GM12891 (cell line): Measurements from ENCODE around the gene SLC12A7.

Source experiments
- DNase-seq: peaks from one replicate; pipeline ENCODE4 v3.0.0; 2011; ENCODE audit warnings: low spot score; ENCODE audit not compliant: insufficient read length
- FAIRE-seq: peaks from 2 replicates; lab custom pipeline; 2011; peaks lifted over from hg19 to GRCh38; lab: Jason Lieb, UNC
- PAX5 ChIP-seq: IDR thresholded peaks from 2 replicates; pipeline ENCODE4 v1.6.1; 2011; ENCODE audit warnings: low read length, moderate library complexity, mild to moderate bottlenecking; ENCODE audit not compliant: insufficient read depth, severe bottlenecking
- POLR2A ChIP-seq: IDR thresholded peaks from 2 replicates; pipeline ENCODE4 v1.6.1; 2011; ENCODE audit warnings: low read depth, low read length, control low read depth
- POLR2AphosphoS5 ChIP-seq: IDR thresholded peaks from 2 replicates; pipeline ENCODE4 v1.6.1; 2011; ENCODE audit warnings: low read depth, low read length, control low read depth
- POU2F2 ChIP-seq: IDR thresholded peaks from 2 replicates; pipeline ENCODE4 v1.6.1; 2011; ENCODE audit warnings: low read depth, mild to moderate bottlenecking, control low read depth, low read length, moderate library complexity
- SPI1 ChIP-seq: IDR thresholded peaks from 2 replicates; pipeline ENCODE4 v1.6.1; 2011; ENCODE audit warnings: low read depth, low read length, control low read depth
- TAF1 ChIP-seq: IDR thresholded peaks from 2 replicates; pipeline ENCODE4 v1.6.1; 2011; ENCODE audit warnings: low read depth, low read length, control low read depth

The SLC12A7 gene

DNA sequence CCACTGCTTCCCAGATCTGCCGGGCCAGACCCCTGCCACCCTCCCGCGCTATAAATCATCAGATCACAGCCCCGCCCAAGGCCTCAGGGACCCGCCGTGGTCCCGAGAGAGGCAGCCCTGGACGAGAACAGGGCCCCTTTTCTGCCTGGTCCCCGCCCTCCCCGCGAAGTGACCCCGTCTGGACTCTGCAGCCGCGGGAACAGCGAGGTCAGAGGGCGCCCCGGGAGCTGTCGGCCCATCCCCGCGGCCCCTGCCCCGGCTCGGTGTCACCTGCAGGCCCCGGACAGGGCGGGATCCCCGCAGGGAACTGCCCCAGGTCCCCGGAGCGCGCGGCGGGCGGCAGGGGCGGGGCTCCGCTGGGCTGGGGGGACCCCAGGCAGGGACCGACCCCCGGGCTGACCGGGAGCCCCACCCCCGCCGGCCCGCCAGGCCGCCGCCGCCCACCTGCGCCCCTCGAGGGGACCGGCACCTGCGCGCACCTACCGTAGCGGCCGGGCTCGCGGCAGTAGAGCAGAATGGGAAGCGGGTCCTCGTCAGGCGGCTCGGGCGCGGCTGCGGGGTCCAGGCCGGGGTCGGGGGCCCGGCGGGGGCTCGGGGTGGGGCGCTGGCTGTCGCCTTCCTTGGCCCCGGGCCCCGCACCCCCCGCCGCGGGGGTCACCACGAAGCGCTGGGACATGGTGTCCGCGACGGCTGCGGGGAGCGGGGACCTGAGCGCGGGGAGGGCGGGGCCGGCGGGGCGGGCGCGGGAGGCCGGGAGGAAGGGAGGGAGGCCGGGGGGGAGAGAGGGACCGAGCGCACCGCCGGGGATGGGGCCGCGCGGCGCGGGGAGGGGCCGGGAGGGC lies 43.5 kb upstream of the SLC12A7 start:
- TF ChIP-seq POLR2AphosphoS5 (no peak), TAF1 (no peak), POU2F2 (no peak), PAX5 (no peak), SPI1 (no peak), POLR2A (no peak)
- DNase-seq (no peak), FAIRE-seq (no peak)

DNA sequence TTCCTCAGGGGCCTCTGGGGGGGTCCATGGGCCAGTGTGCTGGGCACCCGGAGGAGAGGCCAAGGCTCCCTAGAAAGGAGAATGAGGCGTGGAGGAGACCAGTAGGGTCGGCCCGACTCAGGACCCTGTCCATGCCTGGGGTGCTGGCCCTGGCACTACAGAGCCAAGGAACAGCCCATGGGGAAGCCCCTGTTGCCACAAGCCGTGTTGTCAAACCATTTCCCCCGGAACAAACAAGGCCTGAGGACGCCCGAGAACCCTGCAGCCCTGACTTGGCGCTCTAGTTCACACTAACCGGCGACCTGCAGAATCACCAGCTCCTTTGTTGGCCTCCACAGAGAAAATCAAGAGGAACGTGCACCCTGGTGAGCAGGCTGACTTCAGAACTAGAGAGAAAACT lies 41.6 kb upstream of the SLC12A7 start:
- TF ChIP-seq TAF1 (no peak), PAX5 (no peak)
- no peak for DNase-seq
- no peak for FAIRE-seq

DNA sequence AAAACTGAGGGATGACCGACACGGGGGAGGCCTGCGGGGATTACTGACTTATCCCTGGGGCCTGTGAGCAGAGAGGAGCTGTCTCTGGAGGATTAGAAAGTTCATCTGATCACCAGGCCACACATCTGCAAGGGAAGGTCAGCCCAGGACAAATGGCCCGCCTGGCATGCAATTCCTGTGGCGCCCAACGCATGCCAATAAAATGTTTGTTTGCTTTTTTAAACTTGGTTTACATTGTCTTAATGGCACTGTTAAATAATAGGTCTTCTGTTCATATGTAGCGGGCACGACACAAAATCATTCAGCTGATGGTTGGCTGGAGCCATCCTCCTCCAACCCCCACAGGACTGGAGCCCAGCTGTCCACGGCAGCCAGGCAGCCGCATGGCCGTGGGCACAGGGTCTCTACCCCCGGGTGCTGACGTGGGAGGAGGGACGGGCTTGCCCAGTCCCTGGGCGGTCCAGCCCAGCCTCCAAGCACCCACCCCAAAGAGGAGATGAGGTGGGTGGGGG lies 41.0 kb upstream of the SLC12A7 start:
- TF ChIP-seq PAX5: no peak
- no peak for TF ChIP-seq POU2F2
- TF ChIP-seq POLR2A: no peak
- no peak for TF ChIP-seq POLR2AphosphoS5
- no peak for TF ChIP-seq TAF1
- no peak for TF ChIP-seq SPI1
- no peak for FAIRE-seq
- no peak for DNase-seq

DNA sequence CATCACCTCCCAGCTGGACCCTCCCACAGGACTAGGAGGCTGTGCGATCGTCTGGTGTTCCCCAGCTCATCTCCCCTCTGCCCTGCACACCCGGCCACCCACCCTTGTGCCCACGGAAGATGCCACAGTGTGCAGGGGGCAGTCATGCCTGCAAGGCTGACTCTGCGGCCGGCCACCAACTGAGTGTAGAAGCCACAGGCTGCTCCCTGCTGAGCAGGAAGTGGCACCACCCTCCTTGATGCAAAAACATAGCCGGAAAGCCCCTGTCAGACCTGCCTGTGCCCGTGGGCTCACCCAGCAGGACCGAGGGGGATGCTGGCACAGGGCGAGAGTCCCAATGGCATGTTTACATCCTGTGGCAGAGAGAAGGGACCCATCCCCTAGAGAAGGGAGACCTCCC lies 40.3 kb upstream of the SLC12A7 start:
- no peak for TF ChIP-seq PAX5
- TF ChIP-seq TAF1: no peak
- TF ChIP-seq POLR2A: no peak
- no peak for DNase-seq
- no peak for FAIRE-seq

DNA sequence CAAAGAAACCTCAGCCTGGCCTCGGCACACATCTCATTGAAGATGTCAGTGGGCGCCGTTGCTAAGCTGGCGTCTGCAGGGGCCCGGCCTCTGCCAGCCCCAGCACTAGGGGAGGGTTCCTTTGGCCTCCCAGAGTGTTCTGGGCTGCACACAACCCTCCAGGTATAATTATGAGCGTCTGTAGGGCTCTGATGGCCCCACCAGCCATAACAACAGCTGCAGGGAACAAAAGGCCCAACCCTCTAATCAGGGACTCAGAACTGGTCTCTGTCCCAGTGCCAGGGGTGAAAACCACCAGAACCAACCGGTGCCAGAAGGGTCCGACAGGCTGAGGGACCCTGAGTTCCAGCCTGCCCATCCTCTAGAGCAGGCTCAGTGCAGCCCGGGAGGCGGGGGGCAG lies 39.5 kb upstream of the SLC12A7 start:
- FAIRE-seq: no peak
- DNase-seq: no peak
- TF ChIP-seq SPI1 (no peak), POU2F2 (no peak), POLR2AphosphoS5 (no peak), TAF1 (no peak), POLR2A (no peak), PAX5 (no peak)

DNA sequence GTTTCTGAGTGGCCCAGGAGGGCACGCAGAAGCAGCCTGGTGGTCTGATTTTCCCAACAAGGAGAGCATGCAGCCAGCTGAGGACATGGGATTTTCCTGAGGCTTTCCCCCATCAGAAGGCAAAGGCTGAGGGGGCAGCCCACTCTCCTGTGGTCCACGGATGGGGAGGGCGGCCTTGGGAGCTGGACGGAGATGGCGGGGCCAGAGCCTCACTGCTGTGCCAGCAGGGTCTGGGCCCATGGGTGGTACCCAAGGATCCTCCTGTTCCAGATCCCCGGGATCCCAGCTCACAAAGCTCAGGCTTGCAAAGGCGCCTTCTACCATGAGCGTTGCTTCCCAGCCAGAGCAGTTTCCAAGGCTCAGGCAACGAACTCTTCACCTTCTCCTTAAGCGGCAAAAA lies 39.0 kb upstream of the SLC12A7 start:
- FAIRE-seq: no peak
- TF ChIP-seq TAF1 (no peak), POLR2AphosphoS5 (no peak), PAX5 (no peak), POLR2A (no peak), POU2F2 (no peak), SPI1 (no peak)

DNA sequence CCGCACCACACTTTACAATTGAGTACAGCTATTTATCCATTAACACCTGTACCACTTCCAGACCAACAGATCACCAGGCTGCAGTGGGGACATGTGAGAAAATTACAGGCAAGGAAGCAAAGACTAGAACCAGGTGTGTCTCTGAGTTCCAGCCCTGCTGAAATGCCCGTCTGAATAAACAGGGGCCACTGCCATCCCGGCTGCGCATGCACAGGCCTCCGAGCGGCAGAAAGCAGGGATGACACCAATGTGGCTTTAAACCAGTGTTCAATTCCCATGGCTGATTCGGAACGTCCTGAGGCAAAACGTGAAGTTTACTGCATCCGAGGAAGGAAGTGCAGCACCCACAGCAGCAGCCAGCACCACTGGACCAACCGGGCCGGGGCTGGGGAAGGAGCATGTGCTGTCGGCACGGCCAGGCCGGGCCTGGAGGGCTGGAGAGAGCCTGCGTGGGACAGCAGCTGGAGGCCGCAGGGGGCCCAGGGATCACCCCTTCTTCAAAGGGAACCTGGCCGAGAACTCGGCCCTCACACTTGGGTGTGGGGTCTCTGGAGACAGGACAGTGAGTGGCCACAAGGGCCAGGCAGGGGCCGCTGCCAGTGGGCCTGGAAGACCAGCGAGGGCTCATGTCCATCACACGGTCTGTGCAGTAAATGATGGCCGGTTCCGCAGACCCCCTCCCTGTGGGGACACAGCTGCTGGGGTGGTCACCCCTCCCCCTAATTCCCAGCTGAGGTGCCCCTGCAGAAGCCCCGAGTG lies 33.0 kb upstream of the SLC12A7 start:
- TF ChIP-seq POLR2AphosphoS5: no peak
- TF ChIP-seq POU2F2: no peak
- no peak for TF ChIP-seq SPI1
- TF ChIP-seq POLR2A: no peak
- no peak for TF ChIP-seq TAF1
- TF ChIP-seq PAX5: no peak
- FAIRE-seq: no peak
- no peak for DNase-seq

More for the DNA sequence above, 39.0 kb upstream of the SLC12A7 start:
- no peak for DNase-seq

DNA sequence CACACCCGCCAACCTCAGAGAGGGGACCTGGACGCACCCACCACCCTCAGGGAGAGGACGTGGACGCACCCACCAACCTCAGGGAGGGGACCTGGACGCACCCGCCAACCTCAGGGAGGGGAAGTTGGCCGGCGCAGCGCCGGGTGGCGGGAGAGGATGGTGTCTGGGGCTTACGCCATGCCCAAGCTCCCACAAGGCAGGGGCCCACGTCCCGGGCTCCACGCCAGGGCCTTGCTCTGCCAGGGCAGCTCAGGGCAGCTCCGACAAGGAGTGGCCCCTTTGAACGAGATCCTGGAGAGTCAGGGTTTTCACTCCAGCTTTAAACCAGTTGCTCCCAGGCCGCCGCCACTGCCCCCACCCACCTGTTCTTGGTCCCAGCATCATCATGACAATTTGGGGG lies 32.2 kb upstream of the SLC12A7 start:
- FAIRE-seq: no peak
- TF ChIP-seq PAX5: no peak
- no peak for DNase-seq

DNA sequence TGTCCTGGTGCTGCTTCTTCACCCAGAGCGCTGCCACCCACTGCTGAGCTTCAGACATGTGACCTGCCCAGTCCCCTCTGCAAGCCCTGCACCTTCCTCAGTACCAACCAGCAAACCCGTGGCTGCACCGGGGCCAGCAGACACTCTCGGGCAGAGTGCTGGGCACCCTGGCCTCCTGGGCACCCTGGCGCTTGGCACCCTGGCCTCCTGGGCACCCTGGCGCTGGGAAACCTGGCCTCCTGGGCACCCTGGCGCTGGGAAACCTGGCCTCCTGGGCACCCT lies 31.7 kb upstream of the SLC12A7 start:
- FAIRE-seq (no peak), DNase-seq (no peak)
- no peak for TF ChIP-seq POLR2AphosphoS5
- TF ChIP-seq TAF1: no peak
- no peak for TF ChIP-seq PAX5
- no peak for TF ChIP-seq SPI1
- TF ChIP-seq POU2F2: no peak
- TF ChIP-seq POLR2A: no peak

DNA sequence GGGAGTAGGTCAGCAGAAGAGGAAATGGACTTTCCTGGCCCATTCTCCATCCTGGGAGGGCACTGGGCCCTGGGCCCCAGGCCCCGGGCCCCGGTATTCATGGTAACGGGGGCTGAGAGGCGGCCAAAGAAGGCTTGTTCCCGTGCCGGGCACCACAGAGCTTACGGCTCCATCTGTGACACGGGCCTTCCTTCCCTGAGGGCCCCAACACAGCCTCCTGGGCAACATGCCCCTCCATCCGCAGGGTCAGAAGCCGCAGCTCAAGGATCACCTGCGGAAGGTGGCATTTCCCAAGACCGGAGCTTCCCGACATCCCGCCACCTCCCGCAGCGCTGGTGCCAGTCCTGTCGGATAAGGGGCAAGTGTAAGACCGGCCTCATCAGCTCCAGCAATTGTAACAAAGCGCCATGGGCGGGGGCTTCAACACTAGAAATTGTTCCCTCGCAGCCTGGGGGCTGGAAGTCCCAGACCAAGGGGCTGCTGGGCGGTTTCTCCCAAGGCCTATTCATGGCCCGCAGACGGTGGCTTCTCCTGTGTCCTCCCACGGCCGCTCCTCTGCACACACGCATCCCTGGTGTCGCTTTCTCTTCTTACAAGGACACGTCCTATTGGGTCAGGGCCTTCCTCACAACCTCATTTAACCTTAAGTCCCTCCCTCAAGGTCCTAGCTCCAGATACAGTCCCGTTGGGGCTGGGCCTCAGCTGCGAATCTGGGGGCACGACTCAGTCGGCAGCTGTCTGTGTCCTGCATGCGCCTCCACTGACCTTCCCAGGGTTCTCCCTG lies 31.2 kb upstream of the SLC12A7 start:
- TF ChIP-seq POLR2A (no peak), TAF1 (no peak), POU2F2 (no peak), PAX5 (no peak), POLR2AphosphoS5 (no peak), SPI1 (no peak)
- FAIRE-seq (no peak), DNase-seq (no peak)
